HepG2 (cell line): Measurements from ENCODE around the gene SH2D3A.

ENCODE experiments used
- CTCF ChIP-seq: sonication (generic); formaldehyde crosslinking; IDR thresholded peaks from 2 replicates; pipeline ENCODE4 v1.5.0; 2020; ENCODE audit warnings: mild to moderate bottlenecking, missing genetic modification reagents, moderate library complexity
- ELF1 ChIP-seq: sonication (generic); formaldehyde crosslinking; IDR thresholded peaks from 2 replicates; pipeline ENCODE4 v1.4.0; 2020; ENCODE audit warnings: missing genetic modification reagents
- EP300 ChIP-seq, 3 experiments: sonication (generic) in 1 of 3; formaldehyde crosslinking in 1 of 3; IDR thresholded peaks; 2 replicates each; pipeline versions ENCODE4 v1.5.1 to v1.6.1; 2011 to 2020; ENCODE audit warnings: low read depth in 2 of 3, low read length in 2 of 3, borderline replicate concordance in 1 of 3, improper control_type of control experiment in 1 of 3, mild to moderate bottlenecking in 1 of 3, missing genetic modification reagents in 1 of 3, moderate library complexity in 1 of 3
- RAD51 ChIP-seq: fragments of 450-650 bp; IDR thresholded peaks from 2 replicates; pipeline ENCODE4 v1.6.1; 2016; ENCODE audit warnings: borderline replicate concordance
- TBP ChIP-seq: sonication (generic); formaldehyde crosslinking; IDR thresholded peaks from 2 replicates; pipeline ENCODE4 v1.5.0; 2020; ENCODE audit warnings: missing genetic modification reagents

GRCh38 chr19:6716610-6716970 is 50.6 kb downstream of the SH2D3A start:
- TF ChIP-seq RAD51 (no peak), CTCF (CRISPR knock-in tag) (no peak), TBP (no peak), ELF1 (CRISPR knock-in tag) (no peak), EP300 (IDR thresholded peaks at IDR 0.05; ENCODE audit: low read depth in 2 of 2, low read length in 2 of 2) (no peak), EP300 (CRISPR knock-in tag; IDR thresholded peaks at IDR 0.05; ENCODE audit: borderline replicate concordance) (no peak)
